Activated T-cell treated with anti-CD3 and anti-CD28 coated beads, Interleukin-2, amount 50 U/mL, for 48 hours (primary cell): Measurements from ENCODE around the gene VARS2.

ENCODE experiments used
- DNase-seq, 2 experiments: peaks; one replicate each; pipeline ENCODE4 v3.0.0-alpha.2; 2020

The VARS2 gene

GRCh38 chr6:30931969-30932645 is 18.1 kb downstream of the VARS2 start, which contains the start of gene SFTA2:
Gene SFTA2 (minus strand): TSS chr6:30932170. CDS start chr6:30932096, 74 bp downstream.
- DNase-seq, result no peak

- no peak for DNase-seq
Measured at GRCh38 chr6:30932665-30933365, 18.8 kb downstream of the VARS2 start.

- no peak for DNase-seq
Measured at GRCh38 chr6:30935018-30935417, 21.0 kb downstream of the VARS2 start.

GRCh38 chr6:30937265-30937664 is 23.2 kb downstream of the VARS2 start:
- DNase-seq, result no peak

GRCh38 chr6:30938730-30939129 is 24.7 kb downstream of the VARS2 start:
- no peak for DNase-seq

GRCh38 chr6:30939473-30939872 is 25.4 kb downstream of the VARS2 start:
- DNase-seq, result no peak

- DNase-seq, result no peak
Measured at GRCh38 chr6:30940361-30940986, 26.4 kb downstream of the VARS2 start, which contains the start of gene MUCL3. Gene MUCL3 (plus strand): TSS chr6:30940973. CDS start chr6:30941000, 27 bp downstream.

GRCh38 chr6:30942338-30943060 is 28.5 kb downstream of the VARS2 start:
- DNase-seq, result no peak

- DNase-seq, result no peak
Measured at GRCh38 chr6:30944051-30944450, 30.0 kb downstream of the VARS2 start.

- no peak for DNase-seq
Measured at GRCh38 chr6:30945281-30945680, 31.2 kb downstream of the VARS2 start.

- no peak for DNase-seq
Measured at GRCh38 chr6:30947231-30947630, 33.2 kb downstream of the VARS2 start.

GRCh38 chr6:30948811-30949210 is 34.8 kb downstream of the VARS2 start:
- no peak for DNase-seq

- DNase-seq, result no peak
Measured at GRCh38 chr6:30951907-30952469, 38.0 kb downstream of the VARS2 start.

- DNase-seq, result peak in 1 of 2 experiments; percentile 22
Measured at GRCh38 chr6:30954631-30955366, 40.8 kb downstream of the VARS2 start.

- DNase-seq, result peak; percentile 85 to 87
Measured at GRCh38 chr6:30955367-30956042, 41.5 kb downstream of the VARS2 start.

GRCh38 chr6:30957716-30958115 is 43.7 kb downstream of the VARS2 start:
- DNase-seq, result no peak

- DNase-seq, result no peak
Measured at GRCh38 chr6:30960907-30961673, 47.1 kb downstream of the VARS2 start.

- no peak for DNase-seq
Measured at GRCh38 chr6:30962716-30963115, 48.7 kb downstream of the VARS2 start.

GRCh38 chr6:30963641-30964040 is 49.6 kb downstream of the VARS2 start:
- DNase-seq, result no peak

- DNase-seq, result peak; percentile 27 to 35
Measured at GRCh38 chr6:30964075-30964474, 50.0 kb downstream of the VARS2 start.
